Colonic mucosa (tissue), 4 donors: Measurements from ENCODE around the gene CLP1. TPM values are rescaled to one million over a fixed set of nuclear protein-coding genes. Genes with fewer than 3 reads are reported as not detected.

Experiments used
- DNase-seq: peaks from one replicate; pipeline ENCODE4 v3.0.0-alpha.2; 2020
- H3K27ac ChIP-seq: fragments of 200-600 bp; one replicate; pipeline ENCODE4 v1.8.0; 2021
- H3K27me3 ChIP-seq: fragments of 200-600 bp; one replicate; pipeline ENCODE4 v1.8.0; 2021
- H3K36me3 ChIP-seq: fragments of 200-600 bp; one replicate; pipeline ENCODE4 v1.8.0; 2021
- H3K4me1 ChIP-seq: fragments of 200-600 bp; one replicate; pipeline ENCODE4 v1.8.0; 2021; ENCODE audit warnings: mild to moderate bottlenecking
- H3K4me3 ChIP-seq: fragments of 200-600 bp; one replicate; pipeline ENCODE4 v1.8.0; 2021
- H3K9ac ChIP-seq, 2 donors: one replicate each; pipeline ENCODE4 v1.7.0; 2013; ENCODE audit warnings: control low read depth in 2 of 2, low read depth in 2 of 2, low read length in 2 of 2
- H3K9me3 ChIP-seq: fragments of 200-600 bp; one replicate; pipeline ENCODE4 v1.8.0; 2021
- intact Hi-C: fragments of 100-400 bp; cut with DNase I; formaldehyde crosslinking; loops from one replicate; pipeline ENCODE4 v1.14.1; 2022
- total RNA-seq, 2 donors: library from RNA; stranded (reverse); fragmentation: NEBNext Ultra II Directional in 1 of 2; extraction: Animal tissue kit (Norgen Biotek cat#: 25700) in 1 of 2; gene quantifications; one replicate each; pipeline ENCODE4 v1.2.1, GENCODE V29; 2021
- TF ChIP-seq, protein P1 (sequence below): fragments of 200-600 bp; IDR thresholded peaks from one replicate; pipeline ENCODE4 v1.8.0; 2022; ENCODE audit warnings: antibody characterized with exemption, mild to moderate bottlenecking
- donor health status: healthy.
- donor health status: DM: no; HTN: no; CAD: no.
- donor health status: DM: no; HTN: no; CAD: no.

The CLP1 gene
- total RNA-seq, 2 donors from 2014 or later: 13.5 to 14.9 TPM

DNA sequence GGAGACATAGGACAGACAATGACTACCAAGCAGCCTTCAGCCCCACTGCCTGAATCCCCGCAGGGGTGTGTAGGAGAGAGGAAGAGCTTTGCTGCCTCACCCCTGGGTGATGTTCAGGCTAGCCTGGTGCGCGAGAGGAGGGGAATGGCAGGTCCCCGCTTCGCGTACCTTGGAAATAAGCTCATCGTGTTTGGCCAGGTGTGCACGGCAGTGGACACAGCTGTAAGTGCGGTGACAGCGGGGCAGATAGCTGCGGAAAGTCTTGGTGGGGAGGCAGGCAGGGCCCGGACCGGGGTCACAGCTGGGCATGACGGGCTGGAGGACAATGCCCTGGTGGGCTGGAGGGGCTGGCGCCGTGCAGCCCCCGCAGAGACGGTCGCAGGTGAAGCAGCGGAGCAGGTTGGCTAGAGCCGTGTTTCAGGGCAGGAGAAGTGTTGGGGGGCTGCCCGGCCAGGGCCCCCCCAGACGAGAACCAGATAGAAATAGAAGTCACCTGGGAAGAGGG is 10.7 kb upstream of the CLP1 start:
- no peak for DNase-seq
- H3K9me3 ChIP-seq: no peaks in the 10 kb centered on the region
- intact Hi-C loops: loop anchor here (10.0 kb wide), 1 partner anchor 112 kb away; the partner anchor contains the start of genes SMTNL1 and TIMM10
- no peak overlapping the region for H3K9ac ChIP-seq
- no peaks in the 10 kb centered on the region for H3K4me1 ChIP-seq
- TF ChIP-seq, protein P1, sequence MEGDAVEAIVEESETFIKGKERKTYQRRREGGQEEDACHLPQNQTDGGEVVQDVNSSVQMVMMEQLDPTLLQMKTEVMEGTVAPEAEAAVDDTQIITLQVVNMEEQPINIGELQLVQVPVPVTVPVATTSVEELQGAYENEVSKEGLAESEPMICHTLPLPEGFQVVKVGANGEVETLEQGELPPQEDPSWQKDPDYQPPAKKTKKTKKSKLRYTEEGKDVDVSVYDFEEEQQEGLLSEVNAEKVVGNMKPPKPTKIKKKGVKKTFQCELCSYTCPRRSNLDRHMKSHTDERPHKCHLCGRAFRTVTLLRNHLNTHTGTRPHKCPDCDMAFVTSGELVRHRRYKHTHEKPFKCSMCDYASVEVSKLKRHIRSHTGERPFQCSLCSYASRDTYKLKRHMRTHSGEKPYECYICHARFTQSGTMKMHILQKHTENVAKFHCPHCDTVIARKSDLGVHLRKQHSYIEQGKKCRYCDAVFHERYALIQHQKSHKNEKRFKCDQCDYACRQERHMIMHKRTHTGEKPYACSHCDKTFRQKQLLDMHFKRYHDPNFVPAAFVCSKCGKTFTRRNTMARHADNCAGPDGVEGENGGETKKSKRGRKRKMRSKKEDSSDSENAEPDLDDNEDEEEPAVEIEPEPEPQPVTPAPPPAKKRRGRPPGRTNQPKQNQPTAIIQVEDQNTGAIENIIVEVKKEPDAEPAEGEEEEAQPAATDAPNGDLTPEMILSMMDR: no peak
- no peak overlapping the region for H3K27ac ChIP-seq
- peaks cover 36% of the 10 kb centered on the region for H3K27me3 ChIP-seq
- no peak overlapping the region for H3K4me3 ChIP-seq
- no peaks in the 10 kb centered on the region for H3K36me3 ChIP-seq

DNA sequence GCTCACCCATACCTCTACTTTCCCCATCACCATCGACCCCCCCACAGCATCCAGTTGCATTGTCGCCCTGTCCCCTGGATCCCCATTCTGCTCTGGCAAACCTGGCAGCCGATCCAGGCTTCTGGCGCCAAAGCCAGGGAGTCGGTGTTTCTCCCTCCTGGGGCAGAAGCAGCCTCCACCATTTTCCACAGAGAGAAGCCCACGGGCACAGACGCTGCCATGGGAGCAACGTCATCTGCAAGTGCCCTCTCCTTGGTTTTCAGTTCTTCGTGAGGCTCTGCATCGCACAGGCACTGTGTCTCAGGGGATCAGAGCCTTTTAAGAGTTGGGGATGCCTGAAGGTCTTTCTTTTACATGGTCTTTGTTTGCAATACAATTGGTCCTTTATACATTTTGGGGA is 10.2 kb upstream of the CLP1 start:
- Histone ChIP-seq H3K27ac (no peak overlapping the region), H3K27me3 (peaks cover 36% of the 10 kb centered on the region), H3K4me1 (no peaks in the 10 kb centered on the region), H3K4me3 (no peak overlapping the region), H3K9me3 (no peaks in the 10 kb centered on the region), H3K9ac (no peak overlapping the region), H3K36me3 (no peaks in the 10 kb centered on the region)
- DNase-seq: no peak
- intact Hi-C loops: loop anchor here (10.0 kb wide), 1 partner anchor 113 kb away; the partner anchor contains the start of genes SMTNL1 and TIMM10
- TF ChIP-seq, protein P1: no peak

DNA sequence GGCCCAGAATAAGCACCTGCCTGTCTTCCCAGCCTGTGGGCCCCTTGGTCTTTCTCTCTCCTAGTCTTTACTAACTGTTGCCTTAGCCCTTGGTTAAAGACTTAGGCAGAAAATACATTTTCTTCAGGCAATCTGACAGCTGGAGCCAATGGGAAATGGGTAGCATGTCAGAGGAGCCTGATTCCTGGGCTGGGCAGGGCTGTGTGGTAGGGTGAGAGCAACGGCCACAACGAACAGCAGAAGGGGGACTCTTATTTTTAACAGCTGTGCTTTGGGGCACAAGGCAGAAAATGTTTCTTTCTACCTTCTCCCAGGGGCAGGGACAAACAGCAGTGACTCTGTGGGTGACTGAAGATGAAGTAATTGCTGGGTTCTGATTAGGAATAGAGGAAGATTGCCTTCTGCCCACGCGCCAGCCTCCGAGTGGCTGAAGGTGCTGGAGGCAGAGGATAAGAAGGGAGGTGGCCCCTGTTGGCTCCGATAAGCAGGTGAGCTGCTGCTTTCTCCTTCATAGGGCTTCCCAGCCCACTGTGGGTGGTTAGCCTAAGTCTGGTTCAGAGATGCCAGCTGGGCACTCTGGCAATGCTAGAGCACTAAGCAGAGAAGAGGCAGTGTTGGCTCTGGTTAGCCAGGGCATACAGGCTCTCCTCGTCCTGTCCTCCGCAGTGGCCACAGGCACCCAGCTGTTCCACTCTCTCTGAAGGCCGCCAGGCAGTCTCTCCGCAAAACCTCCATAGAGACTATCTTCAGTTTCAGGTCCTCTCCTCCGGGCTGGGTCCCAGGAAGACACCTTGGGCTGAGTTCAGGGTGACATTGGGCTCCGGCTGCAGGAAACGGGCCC is 9.4 kb upstream of the CLP1 start:
- TF ChIP-seq, protein P1: no peak
- H3K36me3 ChIP-seq: no peaks in the 10 kb centered on the region
- H3K4me3 ChIP-seq: no peak overlapping the region
- H3K27me3 ChIP-seq: peaks cover 36% of the 10 kb centered on the region
- H3K9me3 ChIP-seq: no peaks in the 10 kb centered on the region
- H3K27ac ChIP-seq: no peak overlapping the region
- intact Hi-C loops: loop anchor here (10.0 kb wide), 1 partner anchor 113 kb away; the partner anchor contains the start of genes SMTNL1 and TIMM10
- H3K9ac ChIP-seq: peak overlapping the region in 1 of 2 donors; percentile 4
- H3K4me1 ChIP-seq: no peaks in the 10 kb centered on the region
- no peak for DNase-seq

DNA sequence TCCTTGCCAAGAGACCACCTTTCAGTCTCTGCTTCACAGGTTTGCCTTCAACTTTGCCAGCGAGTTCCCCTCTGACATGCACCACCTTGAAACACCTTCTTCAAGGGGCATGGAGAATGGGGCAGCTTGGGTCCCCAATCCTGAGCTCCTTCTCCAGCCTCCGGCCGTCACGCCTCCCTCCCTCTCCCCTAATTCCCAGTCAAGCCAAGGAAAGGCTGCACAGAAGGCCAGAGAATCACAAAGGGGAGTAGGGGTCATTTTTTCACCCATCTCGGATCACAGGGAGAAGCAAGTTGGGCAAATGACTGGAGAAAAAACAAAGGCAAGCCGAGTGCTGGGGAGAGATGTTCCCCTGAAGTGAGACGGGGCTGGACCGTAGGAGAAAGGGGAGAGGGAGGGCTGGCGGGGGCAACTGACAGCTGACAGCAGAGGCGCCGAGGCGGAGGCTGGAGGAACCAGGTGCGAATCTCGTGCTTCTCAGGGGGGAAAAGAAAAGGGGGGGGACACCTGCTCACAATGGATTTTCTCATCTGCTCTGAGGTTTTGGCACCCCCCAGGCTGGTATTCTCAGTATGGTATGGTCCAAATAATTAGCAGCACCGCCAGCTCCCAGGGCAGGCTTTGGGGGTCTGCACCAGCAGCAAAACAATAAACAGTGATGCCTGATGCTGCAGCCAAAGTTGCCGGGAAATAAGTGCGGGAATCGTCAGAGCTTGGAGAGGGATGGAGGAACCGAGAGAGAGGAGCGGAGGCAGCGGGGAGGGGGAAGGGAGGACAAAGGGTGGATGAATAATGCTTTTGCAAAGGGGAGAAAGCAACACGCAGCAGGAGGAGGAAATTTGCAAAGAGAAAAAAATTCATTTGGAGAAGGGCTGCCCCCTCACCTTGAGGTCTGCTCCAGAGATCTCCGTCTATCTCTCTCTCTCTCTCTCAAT is 8.5 kb upstream of the CLP1 start:
- Histone ChIP-seq H3K9me3 (no peaks in the 10 kb centered on the region), H3K27me3 (peaks cover 36% of the 10 kb centered on the region), H3K9ac (peak overlapping the region; percentile 1 to 46), H3K27ac (no peak overlapping the region), H3K36me3 (no peaks in the 10 kb centered on the region), H3K4me1 (no peaks in the 10 kb centered on the region), H3K4me3 (peak overlapping the region; percentile 22)
- intact Hi-C loops: loop anchor here (10.0 kb wide), 1 partner anchor 114 kb away; the partner anchor contains the start of genes SMTNL1 and TIMM10
- TF ChIP-seq, protein P1: no peak
- DNase-seq: no peak
